ENCODE data around the gene ANTXR1.

DNA sequence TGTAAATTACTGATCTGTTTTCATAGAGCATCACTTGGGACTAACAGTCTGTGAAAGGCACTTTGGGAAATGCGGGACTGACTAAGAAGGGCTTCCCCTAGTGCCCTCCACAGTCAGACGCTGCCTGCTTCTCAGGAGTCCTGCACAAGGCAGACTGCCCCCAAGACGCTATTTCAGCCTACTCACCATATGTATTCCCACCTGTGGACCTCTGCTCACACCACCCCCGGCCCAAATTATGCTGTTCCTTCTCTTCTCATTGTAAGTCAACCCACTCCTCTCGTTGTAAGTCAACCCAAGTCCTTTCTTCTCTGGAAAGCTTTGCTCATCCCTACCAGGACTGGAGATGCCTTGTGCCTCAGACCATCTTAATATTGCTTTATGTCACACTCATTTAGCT, 198.7 kb downstream of the ANTXR1 start:
- TF ChIP-seq, protein P1, sequence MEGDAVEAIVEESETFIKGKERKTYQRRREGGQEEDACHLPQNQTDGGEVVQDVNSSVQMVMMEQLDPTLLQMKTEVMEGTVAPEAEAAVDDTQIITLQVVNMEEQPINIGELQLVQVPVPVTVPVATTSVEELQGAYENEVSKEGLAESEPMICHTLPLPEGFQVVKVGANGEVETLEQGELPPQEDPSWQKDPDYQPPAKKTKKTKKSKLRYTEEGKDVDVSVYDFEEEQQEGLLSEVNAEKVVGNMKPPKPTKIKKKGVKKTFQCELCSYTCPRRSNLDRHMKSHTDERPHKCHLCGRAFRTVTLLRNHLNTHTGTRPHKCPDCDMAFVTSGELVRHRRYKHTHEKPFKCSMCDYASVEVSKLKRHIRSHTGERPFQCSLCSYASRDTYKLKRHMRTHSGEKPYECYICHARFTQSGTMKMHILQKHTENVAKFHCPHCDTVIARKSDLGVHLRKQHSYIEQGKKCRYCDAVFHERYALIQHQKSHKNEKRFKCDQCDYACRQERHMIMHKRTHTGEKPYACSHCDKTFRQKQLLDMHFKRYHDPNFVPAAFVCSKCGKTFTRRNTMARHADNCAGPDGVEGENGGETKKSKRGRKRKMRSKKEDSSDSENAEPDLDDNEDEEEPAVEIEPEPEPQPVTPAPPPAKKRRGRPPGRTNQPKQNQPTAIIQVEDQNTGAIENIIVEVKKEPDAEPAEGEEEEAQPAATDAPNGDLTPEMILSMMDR (IDR thresholded peaks at IDR 0.05): no peak
- no peak for TF ChIP-seq POLR2A (IDR thresholded peaks at IDR 0.05)
